H7 (cell line): ENCODE results near the gene ZP2. TPM values are rescaled to one million over a fixed set of nuclear protein-coding genes. Genes with fewer than 3 reads are reported as not detected.
A peak's percentile ranks its signal among the peaks of the same experiment; 100 is the strongest.

Experiments used
- DNase-seq: peaks from one replicate; pipeline ENCODE4 v3.0.0; 2012
- H3K27me3 ChIP-seq: 2 replicates; pipeline ENCODE4 v1.6.0; 2011; ENCODE audit warnings: mild to moderate bottlenecking, low read length; ENCODE audit not compliant: control insufficient read depth, insufficient read depth
- H3K36me3 ChIP-seq: replicated peaks from 2 replicates; pipeline ENCODE4 v1.5.1; 2011; ENCODE audit warnings: low read length; ENCODE audit not compliant: control insufficient read depth, insufficient read depth
- H3K4me3 ChIP-seq: 2 replicates; pipeline ENCODE4 v1.5.1; 2011; ENCODE audit warnings: low read depth, mild to moderate bottlenecking, control low read depth, low read length, moderate library complexity; ENCODE audit not compliant: insufficient read depth
- total RNA-seq: library from RNA; depleted of rRNA; stranded (reverse); fragments of >200 nt; shearing (Covaris generic); gene quantifications from 2 replicates; pipeline ENCODE4 v1.2.3, GENCODE V29; 2014

ZP2 gene
- total RNA-seq, 1 experiment from 2014 or later, result not detected

GRCh38 chr16:21227866-21228265, 16.5 kb upstream of the ZP2 start:
- no peaks in the 10 kb centered on the region for H3K36me3 ChIP-seq

GRCh38 chr16:21226749-21227148, 15.4 kb upstream of the ZP2 start:
- DNase-seq, result no peak
- Histone ChIP-seq H3K4me3 (no peak overlapping the region), H3K36me3 (no peaks in the 10 kb centered on the region), H3K27me3 (peaks cover 1% of the 10 kb centered on the region; the same call in 1 of the 2 replicates)

More at GRCh38 chr16:21227866-21228265, 16.5 kb upstream of the ZP2 start:
- Histone ChIP-seq H3K27me3 (peaks cover 1% of the 10 kb centered on the region; the same call in 1 of the 2 replicates), H3K4me3 (no peak overlapping the region)
- DNase-seq, result no peak

- peaks cover 1% of the 10 kb centered on the region; the same call in 1 of the 2 replicates for H3K27me3 ChIP-seq
- H3K4me3 ChIP-seq, result no peak overlapping the region
- H3K36me3 ChIP-seq, result no peaks in the 10 kb centered on the region
- no peak for DNase-seq
These were observed 13.4 kb upstream of the ZP2 start for GRCh38 chr16:21224800-21225199.

- peaks cover 1% of the 10 kb centered on the region; the same call in 1 of the 2 replicates for H3K27me3 ChIP-seq
- peak; percentile 22 for DNase-seq
- no peaks in the 10 kb centered on the region for H3K36me3 ChIP-seq
- H3K4me3 ChIP-seq, result no peak overlapping the region
These were observed 12.4 kb upstream of the ZP2 start for GRCh38 chr16:21223787-21224186.

- H3K27me3 ChIP-seq, result no peaks in the 10 kb centered on the region
- no peak for DNase-seq
- no peaks in the 10 kb centered on the region for H3K36me3 ChIP-seq
- no peak overlapping the region for H3K4me3 ChIP-seq
These were observed 11.3 kb upstream of the ZP2 start for GRCh38 chr16:21222495-21223337.

GRCh38 chr16:21219551-21219950, 8.2 kb upstream of the ZP2 start:
- H3K27me3 ChIP-seq, result no peaks in the 10 kb centered on the region
- no peak for DNase-seq
- no peaks in the 10 kb centered on the region for H3K36me3 ChIP-seq
- no peak overlapping the region for H3K4me3 ChIP-seq

GRCh38 chr16:21218153-21218552, 6.8 kb upstream of the ZP2 start:
- DNase-seq, result no peak
- H3K27me3 ChIP-seq, result no peaks in the 10 kb centered on the region

GRCh38 chr16:21217121-21217520, 5.7 kb upstream of the ZP2 start:
- Histone ChIP-seq H3K4me3 (no peak overlapping the region), H3K27me3 (no peaks in the 10 kb centered on the region), H3K36me3 (no peaks in the 10 kb centered on the region)
- no peak for DNase-seq

More at GRCh38 chr16:21218153-21218552, 6.8 kb upstream of the ZP2 start:
- Histone ChIP-seq H3K36me3 (no peaks in the 10 kb centered on the region), H3K4me3 (no peak overlapping the region)

GRCh38 chr16:21214086-21214485, 2.7 kb upstream of the ZP2 start:
- H3K27me3 ChIP-seq, result no peaks in the 10 kb centered on the region
- H3K4me3 ChIP-seq, result no peak overlapping the region
- no peak for DNase-seq
- H3K36me3 ChIP-seq, result no peaks in the 10 kb centered on the region

- H3K36me3 ChIP-seq, result no peaks in the 10 kb centered on the region
- H3K27me3 ChIP-seq, result no peaks in the 10 kb centered on the region
- DNase-seq, result no peak
- no peak overlapping the region for H3K4me3 ChIP-seq
These were observed 2.7 kb downstream of the ZP2 start for GRCh38 chr16:21208446-21209230.

GRCh38 chr16:21206550-21206949, 4.8 kb downstream of the ZP2 start:
- no peak for DNase-seq
- no peaks in the 10 kb centered on the region for H3K36me3 ChIP-seq

GRCh38 chr16:21205303-21205702, 6.1 kb downstream of the ZP2 start:
- H3K36me3 ChIP-seq, result no peaks in the 10 kb centered on the region
- no peak overlapping the region for H3K4me3 ChIP-seq
- no peaks in the 10 kb centered on the region for H3K27me3 ChIP-seq
- DNase-seq, result no peak

More at GRCh38 chr16:21206550-21206949, 4.8 kb downstream of the ZP2 start:
- H3K27me3 ChIP-seq, result no peaks in the 10 kb centered on the region
- H3K4me3 ChIP-seq, result no peak overlapping the region

GRCh38 chr16:21203155-21203797, 8.1 kb downstream of the ZP2 start:
- DNase-seq, result no peak
- no peaks in the 10 kb centered on the region for H3K36me3 ChIP-seq
- H3K27me3 ChIP-seq, result no peaks in the 10 kb centered on the region

GRCh38 chr16:21199607-21200218, 11.7 kb downstream of the ZP2 start:
- Histone ChIP-seq H3K36me3 (no peaks in the 10 kb centered on the region), H3K4me3 (no peak overlapping the region), H3K27me3 (no peaks in the 10 kb centered on the region)
- DNase-seq, result no peak

More at GRCh38 chr16:21203155-21203797, 8.1 kb downstream of the ZP2 start:
- no peak overlapping the region for H3K4me3 ChIP-seq
